Urothelium cell line (cell line): ENCODE measurements around the gene MTRR.

Source experiments
- DNase-seq: peaks from one replicate; pipeline ENCODE4 v3.0.0; 2011; ENCODE audit warnings: low spot score, mixed read lengths
- FAIRE-seq: peaks from 2 replicates; lab custom pipeline; 2011; peaks lifted over from hg19 to GRCh38; lab: Jason Lieb, UNC

The MTRR gene

DNA sequence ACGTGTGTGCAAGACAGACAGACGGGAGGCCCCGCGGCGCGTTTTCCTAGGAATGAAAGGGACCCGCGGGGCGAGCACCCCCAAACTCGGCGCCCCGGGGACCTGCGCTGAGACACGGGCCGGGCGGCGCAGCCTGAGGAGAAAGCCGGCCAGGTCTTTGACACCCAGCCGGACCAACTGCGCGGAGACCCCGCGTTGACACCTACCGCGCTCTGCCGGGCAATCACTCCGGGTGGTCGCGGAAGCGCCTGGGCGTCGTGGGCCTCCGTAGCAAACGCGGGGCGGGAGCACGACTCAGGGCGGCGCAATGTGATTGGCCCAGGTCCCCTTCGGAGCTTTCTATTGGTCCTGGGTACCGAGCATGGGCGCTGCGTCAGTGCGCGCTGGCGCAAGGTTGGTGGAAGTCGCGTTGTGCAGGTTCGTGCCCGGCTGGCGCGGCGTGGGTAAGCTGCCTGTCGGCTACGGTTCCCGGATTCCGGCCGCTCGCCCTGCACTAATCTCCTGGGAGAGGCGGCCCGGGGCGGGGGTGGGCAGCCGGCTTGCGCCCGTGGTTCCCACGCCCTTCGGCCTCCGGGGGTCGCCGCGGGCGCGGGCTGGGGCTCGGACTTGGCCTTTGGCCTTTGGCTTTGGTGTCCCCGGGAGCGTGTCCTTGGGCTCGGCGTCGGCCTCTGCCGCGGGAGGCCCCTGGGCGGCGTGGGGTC is at the start of gene MTRR, which contains the start of gene FASTKD3:
TSS of gene MTRR (plus strand) at position 376 of the 701 bp plus-strand sequence. CDS start 1,647 bp downstream, outside the sequence.
TSS of gene FASTKD3 (minus strand) at position 259 of the 701 bp plus-strand sequence. CDS start 948 bp downstream, outside the sequence.
- DNase-seq, result peak; percentile 98

DNA sequence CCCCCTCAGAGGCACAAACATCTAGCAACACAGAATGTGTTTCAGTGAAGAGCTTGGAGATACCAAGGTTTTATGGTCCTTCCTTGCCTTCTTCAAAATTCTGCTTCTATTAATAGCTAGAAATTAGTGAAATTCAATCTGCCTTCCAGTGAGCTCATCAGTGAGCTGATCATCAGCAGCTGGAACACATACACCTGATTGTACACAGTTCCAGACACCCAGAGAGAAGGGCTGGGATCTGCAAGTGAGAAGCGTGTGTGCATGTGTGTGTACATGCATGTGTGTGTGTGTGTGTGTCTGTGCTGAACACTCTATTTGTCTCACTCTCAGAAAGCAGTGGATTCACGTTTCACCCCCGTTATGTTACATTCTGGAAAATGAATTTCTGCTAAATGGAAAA is 46.5 kb upstream of the MTRR start:
- no peak for DNase-seq
- FAIRE-seq, result no peak

More for the DNA sequence above, at the start of gene MTRR, which contains the start of gene FASTKD3:
- peak; percentile 97 for FAIRE-seq

- DNase-seq (no peak), FAIRE-seq (no peak)
These were observed 45.4 kb upstream of the MTRR start for GRCh38 chr5:7823594-7823993.

DNA sequence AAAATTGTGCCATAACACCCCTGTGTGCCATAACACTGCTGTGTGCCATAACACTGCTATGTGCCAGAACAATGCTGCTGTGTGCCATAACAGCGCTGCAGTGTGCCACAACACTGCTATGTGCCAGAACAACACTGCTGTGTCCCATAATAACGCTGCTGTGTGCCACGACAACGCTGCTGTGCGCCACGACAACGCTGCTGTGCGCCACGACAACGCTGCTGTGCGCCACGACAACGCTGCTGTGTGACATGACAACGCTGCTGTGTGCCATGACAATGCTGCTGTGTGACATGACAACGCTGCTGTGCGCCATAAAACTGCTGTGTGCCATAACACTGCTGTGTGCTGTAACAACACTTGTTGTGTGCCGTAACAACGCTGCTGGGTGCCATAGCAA is 44.0 kb upstream of the MTRR start:
- FAIRE-seq, result peak; percentile 94

GRCh38 chr5:7825630-7826029 is 43.3 kb upstream of the MTRR start:
- no peak for FAIRE-seq
- no peak for DNase-seq

More for the DNA sequence above, 44.0 kb upstream of the MTRR start:
- no peak for DNase-seq

DNA sequence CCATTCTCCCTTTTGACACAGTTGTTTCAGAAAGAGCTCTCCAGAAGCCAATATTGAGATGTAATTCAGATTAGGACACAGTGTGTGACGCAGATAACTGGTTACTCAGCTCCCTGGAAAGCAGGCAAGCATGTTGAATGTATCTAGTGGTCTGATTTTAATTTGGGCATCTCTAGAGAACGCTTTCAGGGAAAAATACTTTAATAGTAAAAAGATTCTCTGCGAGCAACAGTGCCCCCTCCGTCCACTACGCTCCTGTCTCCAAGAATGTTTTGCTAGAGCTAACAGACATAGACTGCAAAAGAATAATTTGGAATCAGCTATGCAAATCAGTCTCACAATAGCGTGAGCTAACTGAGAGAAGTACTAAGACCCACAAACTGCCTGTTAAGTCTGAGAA is 41.3 kb upstream of the MTRR start:
- FAIRE-seq (no peak), DNase-seq (no peak)

GRCh38 chr5:7828269-7828668 is 40.7 kb upstream of the MTRR start:
- FAIRE-seq (no peak), DNase-seq (no peak)

DNA sequence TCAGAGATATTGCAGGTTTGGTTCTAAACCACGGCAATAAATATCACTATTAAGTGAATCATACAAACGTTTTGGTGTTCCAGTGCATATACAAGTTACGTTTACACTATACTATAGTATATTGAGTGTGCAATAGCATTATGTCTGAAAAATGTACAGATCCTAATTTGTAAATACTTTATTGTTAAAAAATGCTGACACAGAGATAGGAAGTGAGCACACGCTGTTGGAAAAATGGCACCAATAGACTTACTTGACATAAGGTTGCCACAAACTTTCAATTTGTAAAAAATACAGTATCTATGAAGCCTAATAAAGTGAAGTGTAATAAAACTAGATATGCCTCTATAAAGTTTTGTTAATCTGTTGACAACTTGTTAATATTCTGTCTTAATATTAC is 34.0 kb upstream of the MTRR start:
- FAIRE-seq, result no peak
- DNase-seq, result no peak

GRCh38 chr5:7837403-7837802 is 31.5 kb upstream of the MTRR start:
- no peak for DNase-seq
- FAIRE-seq, result no peak

- FAIRE-seq, result no peak
These were observed 26.4 kb upstream of the MTRR start for GRCh38 chr5:7842531-7842930.

DNA sequence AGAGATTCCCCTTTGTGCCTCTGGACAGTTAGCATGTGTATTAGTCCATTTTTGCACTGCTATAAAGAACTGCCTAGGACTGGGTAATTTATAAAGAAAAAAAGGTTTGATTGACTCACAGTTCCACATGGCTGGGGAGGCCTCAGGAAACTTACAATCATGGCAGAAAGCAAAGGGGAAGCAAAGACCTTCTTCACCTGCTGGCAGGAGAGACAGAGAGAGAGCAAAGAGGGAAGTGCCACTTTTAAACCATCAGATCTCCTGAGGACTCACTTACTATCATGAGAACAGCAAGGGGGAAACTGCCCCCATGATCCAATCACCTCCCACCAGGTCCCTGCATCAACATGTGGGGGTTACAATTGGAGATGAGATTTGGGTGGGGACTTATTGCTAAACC is 24.0 kb upstream of the MTRR start:
- no peak for FAIRE-seq

More at GRCh38 chr5:7842531-7842930, 26.4 kb upstream of the MTRR start:
- no peak for DNase-seq

DNA sequence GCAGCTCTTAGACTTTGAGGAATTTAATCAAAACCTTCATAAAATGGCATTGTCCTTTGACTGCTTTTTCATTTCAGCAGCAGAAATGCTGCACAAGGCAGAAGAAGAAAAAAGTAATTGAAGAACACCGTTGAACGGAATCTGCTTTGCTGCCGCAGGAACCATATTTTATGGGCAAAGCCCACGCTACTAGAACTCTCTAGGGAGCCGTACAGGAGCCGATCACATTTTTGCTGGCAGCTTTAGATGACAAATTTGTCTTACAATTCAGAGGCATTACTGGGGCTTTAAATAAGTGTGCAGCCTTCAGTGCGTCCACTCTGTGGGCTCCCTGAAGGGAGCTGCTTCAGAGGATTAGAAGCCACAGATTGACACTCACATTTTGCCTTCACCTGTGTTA is 23.4 kb upstream of the MTRR start:
- FAIRE-seq, result no peak
- no peak for DNase-seq

More for the DNA sequence above, 24.0 kb upstream of the MTRR start:
- no peak for DNase-seq

DNA sequence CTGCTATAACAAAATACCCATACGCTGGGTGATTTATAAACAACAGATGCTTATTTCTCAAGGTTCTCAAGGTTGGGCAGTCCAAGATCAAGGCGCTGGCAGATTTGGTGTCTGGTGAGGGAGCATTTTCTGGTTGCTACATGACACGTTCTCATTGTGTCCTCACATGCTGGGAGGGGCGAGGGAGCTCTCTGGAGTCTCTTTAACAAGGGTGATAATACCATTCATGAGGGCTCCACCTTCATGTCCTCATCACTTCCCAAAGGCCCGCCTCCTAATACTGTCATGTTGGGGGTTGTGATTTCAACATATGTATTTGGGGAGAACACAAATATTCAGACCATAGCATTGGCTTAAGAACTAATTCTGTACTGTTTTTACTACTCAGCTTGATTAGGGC is 22.6 kb upstream of the MTRR start:
- DNase-seq, result no peak
- no peak for FAIRE-seq

DNA sequence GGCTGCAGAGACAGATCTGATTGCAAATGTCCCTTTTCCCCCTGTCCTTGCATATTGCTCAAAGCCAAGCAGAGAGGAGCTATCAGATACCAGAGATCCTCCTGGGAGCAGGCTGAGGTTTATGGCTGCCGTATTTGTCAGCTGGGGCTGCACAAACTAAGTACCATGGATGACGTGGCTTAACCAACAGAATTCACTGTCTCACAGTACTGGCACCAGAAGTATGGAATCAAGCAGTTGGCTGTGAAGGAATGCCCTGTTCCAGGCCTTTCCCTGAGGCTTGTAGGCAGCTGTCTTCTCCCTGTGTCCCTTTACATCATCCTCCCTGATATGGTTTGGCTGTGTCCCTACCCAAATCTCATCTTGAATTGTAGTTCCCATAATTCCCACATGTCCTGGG is 20.7 kb upstream of the MTRR start:
- no peak for DNase-seq
- FAIRE-seq, result no peak

DNA sequence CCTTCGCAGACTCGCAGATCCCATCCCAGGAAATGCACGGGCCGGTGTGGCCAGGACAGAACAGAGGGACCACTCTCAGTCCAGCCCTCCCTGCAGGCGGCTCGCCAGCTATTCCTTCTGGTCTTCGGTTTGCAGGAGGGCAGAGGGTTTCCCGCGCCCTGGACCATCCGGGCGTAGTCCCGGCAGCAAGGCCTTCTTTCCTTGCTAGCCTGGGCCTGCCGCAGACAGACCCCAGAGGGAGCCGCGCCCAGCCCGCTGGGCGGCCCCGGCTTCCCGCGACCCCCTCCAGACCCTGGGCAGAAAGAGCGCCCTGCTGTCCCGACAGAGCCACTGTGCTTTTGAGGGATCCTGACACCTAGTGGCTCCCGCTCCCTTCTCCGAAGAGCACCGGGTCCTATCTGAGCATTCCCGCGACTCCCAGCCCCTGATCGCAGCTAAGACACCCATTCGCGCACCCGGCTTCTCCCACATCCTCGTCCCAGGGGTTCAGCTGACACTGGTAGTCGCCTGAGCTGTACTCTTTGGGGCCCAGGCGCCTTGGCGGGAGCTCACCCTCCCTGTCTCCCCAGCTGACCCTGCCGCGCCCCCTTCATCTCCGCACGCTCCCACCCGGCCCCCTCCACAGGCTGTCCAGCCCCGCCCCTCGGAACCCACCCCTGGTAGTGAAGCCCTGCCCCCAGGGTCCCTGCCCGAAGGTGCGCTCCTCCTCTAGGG is 19.1 kb upstream of the MTRR start:
- DNase-seq (no peak), FAIRE-seq (no peak)

GRCh38 chr5:7850395-7851239 is 18.3 kb upstream of the MTRR start, which contains the start of gene CFAP90:
TSS of gene CFAP90 (minus strand) at chr5:7851133. CDS start at chr5:7851021, 112 bp downstream.
- DNase-seq (no peak), FAIRE-seq (no peak)

DNA sequence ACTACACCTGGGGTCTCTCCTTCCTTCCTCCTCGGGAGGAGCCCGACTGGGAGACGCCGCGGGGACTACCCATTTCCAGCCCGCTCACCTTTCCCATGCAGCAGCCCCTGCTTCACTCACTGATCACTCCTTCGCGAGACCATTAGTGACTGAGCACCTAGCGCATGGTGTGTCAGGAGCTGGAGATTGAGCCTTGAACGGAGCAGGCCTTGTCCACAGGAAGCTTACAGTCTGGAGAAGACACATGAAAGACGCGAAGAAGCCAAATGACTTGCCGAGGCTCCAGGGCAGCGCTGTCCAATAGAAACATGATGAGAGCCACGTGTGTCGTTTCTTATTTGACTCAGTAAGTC is 17.7 kb upstream of the MTRR start:
- DNase-seq, result no peak
- FAIRE-seq, result no peak

GRCh38 chr5:7851617-7852289 is 17.2 kb upstream of the MTRR start:
- FAIRE-seq (no peak), DNase-seq (no peak)

- FAIRE-seq (no peak), DNase-seq (no peak)
These were observed 16.4 kb upstream of the MTRR start for GRCh38 chr5:7852542-7852941.

GRCh38 chr5:7852988-7853387 is 16.0 kb upstream of the MTRR start:
- FAIRE-seq, result no peak
- no peak for DNase-seq

- DNase-seq, result no peak
- FAIRE-seq, result no peak
These were observed 13.3 kb upstream of the MTRR start for GRCh38 chr5:7855611-7856010.
